NCI-H2081 (cell line): Measurements from ENCODE around the gene ARCN1.

Experiments used
- DNase-seq, 2 experiments: peaks; one replicate each; lab custom pipeline; 2025; lab: John Stamatoyannopoulos, UW

The ARCN1 gene

GRCh38 chr11:118636569-118637290, 64.5 kb downstream of the ARCN1 start:
- DNase-seq = no peak

GRCh38 chr11:118638726-118639125, 66.5 kb downstream of the ARCN1 start:
- no peak for DNase-seq

- no peak for DNase-seq
Measured at GRCh38 chr11:118639899-118640298, 67.7 kb downstream of the ARCN1 start.

DNA sequence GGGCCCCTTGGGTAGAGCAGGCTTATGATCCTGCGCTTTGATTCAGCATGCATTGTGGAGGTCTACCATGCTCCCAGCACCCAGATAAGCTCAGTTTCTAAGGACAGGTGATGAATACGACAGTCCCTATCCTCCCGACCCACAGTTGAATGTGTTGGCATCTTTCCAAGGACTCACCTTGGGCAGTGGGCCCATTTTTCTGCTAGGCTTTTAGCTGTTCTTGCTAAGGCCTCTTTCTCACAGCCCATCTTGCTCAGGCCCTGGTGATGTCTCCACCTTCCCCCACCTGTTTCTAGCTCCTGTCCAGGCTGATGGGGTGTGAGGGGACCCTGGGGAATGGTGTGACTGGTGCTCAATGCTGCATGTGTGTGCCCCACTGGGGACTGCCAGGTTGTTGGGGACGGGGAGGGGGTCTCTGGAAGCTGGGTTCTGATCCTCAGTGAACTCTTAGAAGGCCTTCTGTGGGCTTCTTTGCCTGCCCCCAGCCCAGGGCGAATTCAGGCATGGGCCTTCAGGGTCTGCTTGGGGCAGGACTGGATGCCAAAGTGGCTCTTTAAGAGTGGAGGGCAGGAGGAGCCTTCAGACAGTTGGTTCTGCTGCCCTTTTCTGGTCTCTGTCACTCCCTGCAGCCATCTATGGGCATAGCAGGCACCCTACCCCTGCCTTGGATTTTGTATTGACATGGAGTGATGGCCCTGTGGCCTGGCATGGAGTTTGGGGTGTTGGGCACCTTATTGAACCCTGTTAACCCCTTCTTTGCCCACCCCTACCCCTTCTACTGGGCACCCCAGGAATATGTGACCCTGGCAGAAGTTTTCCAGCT, 68.3 kb downstream of the ARCN1 start:
- peak; percentile 11 to 34 for DNase-seq

GRCh38 chr11:118641397-118642019, 69.3 kb downstream of the ARCN1 start:
- peak; percentile 86 to 95 for DNase-seq

- no peak for DNase-seq
Measured at GRCh38 chr11:118643142-118643994, 71.2 kb downstream of the ARCN1 start.

GRCh38 chr11:118643995-118644345, 71.8 kb downstream of the ARCN1 start:
- DNase-seq = no peak

- no peak for DNase-seq
Measured at GRCh38 chr11:118644496-118644895, 72.3 kb downstream of the ARCN1 start.

- DNase-seq = no peak
Measured at GRCh38 chr11:118645066-118645715, 73.0 kb downstream of the ARCN1 start.

GRCh38 chr11:118646393-118646792, 74.2 kb downstream of the ARCN1 start:
- DNase-seq = no peak

DNA sequence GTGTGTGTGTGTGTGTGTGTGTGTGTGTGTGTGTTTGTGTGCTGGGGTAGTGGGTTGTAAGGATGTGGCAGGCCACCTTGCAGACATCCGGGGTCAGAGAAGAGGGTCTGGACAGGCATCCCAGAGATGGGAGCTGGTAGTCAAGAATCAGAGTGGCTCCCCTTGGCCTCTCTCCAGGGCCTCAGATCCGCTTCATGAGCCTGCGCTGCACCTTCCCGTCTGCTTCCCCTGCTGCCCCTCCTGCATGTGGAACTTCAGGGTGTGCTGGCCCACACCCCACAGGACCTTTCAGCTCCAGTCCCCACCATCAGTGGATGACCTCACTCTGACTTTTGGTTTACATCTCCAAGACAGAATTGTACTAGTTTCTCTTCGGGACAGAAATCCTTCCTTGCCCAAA, 76.1 kb downstream of the ARCN1 start:
- DNase-seq = no peak

DNA sequence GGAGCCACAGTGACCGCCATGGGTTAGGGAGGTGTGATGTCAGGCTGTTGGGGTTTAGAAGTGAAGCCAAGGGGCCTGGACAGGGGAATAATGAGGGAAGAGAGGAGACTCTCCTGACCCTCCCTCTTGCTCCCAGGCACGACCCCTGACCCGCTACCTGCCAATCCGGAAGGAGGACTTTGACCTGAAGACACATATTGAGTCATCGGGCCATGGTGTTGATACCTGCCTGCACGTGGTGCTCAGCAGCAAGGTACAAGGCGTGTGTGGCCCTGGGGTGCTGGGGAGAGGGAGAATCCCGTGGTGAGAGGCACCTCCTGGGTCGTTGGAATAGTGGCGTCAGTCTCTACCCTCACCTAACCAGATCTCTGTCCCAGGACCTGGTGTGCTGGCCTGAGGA, 77.7 kb downstream of the ARCN1 start:
- DNase-seq = no peak

- DNase-seq = no peak
Measured at GRCh38 chr11:118650366-118650765, 78.2 kb downstream of the ARCN1 start.

DNA sequence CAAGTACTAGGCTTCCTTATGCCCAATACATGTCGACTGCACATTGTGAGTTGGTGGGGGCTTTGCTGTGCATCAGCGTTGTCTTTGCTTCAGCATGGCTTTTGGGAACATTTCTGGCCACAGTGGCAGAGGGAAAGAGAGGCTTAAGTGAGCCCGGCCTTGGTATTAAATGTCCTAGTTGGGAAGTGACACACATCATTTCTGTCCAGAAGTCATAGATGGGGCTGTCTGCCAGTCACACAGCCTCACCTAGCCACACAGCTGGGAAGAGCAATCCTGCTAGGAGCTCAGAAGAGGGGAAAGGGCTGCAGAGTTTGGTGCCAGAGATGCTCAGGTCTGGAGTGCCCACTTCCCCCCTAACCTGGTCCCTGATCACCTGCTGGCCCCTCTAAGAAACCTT, 79.6 kb downstream of the ARCN1 start:
- no peak for DNase-seq
